ENCODE results near the gene SLITRK3.

Gene SLITRK3

GRCh38 chr3:165225604-165226003 is 29.4 kb upstream of the SLITRK3 start:
- H3F3A ChIP-seq (ENCODE audit: insufficient read depth): no peaks in the 10 kb centered on the region
- no peak overlapping the region for H3K4me3 ChIP-seq (ENCODE audit: insufficient read depth, low read length, poor library complexity, severe bottlenecking)
- H3K9ac ChIP-seq (ENCODE audit: low read length): no peak overlapping the region
- TF ChIP-seq EZH2phosphoT487 (conservative IDR thresholded peaks at IDR 0.05; ENCODE audit: low read length): no peak
- TF ChIP-seq, protein P1, sequence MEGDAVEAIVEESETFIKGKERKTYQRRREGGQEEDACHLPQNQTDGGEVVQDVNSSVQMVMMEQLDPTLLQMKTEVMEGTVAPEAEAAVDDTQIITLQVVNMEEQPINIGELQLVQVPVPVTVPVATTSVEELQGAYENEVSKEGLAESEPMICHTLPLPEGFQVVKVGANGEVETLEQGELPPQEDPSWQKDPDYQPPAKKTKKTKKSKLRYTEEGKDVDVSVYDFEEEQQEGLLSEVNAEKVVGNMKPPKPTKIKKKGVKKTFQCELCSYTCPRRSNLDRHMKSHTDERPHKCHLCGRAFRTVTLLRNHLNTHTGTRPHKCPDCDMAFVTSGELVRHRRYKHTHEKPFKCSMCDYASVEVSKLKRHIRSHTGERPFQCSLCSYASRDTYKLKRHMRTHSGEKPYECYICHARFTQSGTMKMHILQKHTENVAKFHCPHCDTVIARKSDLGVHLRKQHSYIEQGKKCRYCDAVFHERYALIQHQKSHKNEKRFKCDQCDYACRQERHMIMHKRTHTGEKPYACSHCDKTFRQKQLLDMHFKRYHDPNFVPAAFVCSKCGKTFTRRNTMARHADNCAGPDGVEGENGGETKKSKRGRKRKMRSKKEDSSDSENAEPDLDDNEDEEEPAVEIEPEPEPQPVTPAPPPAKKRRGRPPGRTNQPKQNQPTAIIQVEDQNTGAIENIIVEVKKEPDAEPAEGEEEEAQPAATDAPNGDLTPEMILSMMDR (IDR thresholded peaks at IDR 0.05; ENCODE audit: insufficient read depth, low read length, poor library complexity, severe bottlenecking): no peak
- no peak overlapping the region for H2AFZ ChIP-seq (ENCODE audit: low read depth, low read length, severe bottlenecking)
- no peak overlapping the region for H3K27ac ChIP-seq (ENCODE audit: low read depth, low read length)
- no peaks in the 10 kb centered on the region for H3K9me2 ChIP-seq (replicated peaks; ENCODE audit: insufficient read depth, low read length)
- H3K9me3 ChIP-seq (ENCODE audit: insufficient read depth, low read length): no peaks in the 10 kb centered on the region
- H3K79me2 ChIP-seq (ENCODE audit: insufficient read depth, low read length): no peaks in the 10 kb centered on the region
- H3K27me3 ChIP-seq (ENCODE audit: low read length): no peaks in the 10 kb centered on the region
- no peaks in the 10 kb centered on the region for H3K36me3 ChIP-seq (ENCODE audit: low read length)
- H4K20me1 ChIP-seq (ENCODE audit: low read depth, low read length): no peaks in the 10 kb centered on the region
- no peak overlapping the region for H3K4me2 ChIP-seq (ENCODE audit: low read depth, low read length, poor library complexity, severe bottlenecking)

DNA sequence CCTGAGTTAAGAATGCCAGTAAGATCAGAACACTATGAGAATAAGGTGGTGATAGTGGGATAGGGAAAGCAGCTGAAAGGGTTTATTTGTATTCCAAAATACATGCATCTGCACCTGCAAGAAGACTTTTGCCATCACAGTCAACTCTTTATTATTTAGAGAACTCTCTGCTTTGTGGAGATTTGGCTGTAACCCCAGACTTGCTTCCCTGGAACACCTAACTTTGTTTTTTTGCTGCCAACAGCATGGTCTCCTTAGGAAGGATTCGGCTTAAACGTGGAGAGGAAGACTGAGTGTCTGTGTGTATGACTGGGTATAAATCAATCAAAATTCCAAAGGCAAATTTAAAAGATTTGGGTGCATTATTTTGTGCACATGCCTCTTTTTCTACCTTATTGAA is 21.6 kb upstream of the SLITRK3 start:
- Histone ChIP-seq H3K9me2 (replicated peaks; ENCODE audit: insufficient read depth, low read length) (no peaks in the 10 kb centered on the region), H3K9ac (ENCODE audit: low read length) (no peak overlapping the region), H3K36me3 (ENCODE audit: low read length) (no peaks in the 10 kb centered on the region), H3K9me3 (ENCODE audit: insufficient read depth, low read length) (no peaks in the 10 kb centered on the region), H3F3A (ENCODE audit: insufficient read depth) (no peaks in the 10 kb centered on the region), H3K4me2 (ENCODE audit: low read depth, low read length, poor library complexity, severe bottlenecking) (no peak overlapping the region), H4K20me1 (ENCODE audit: low read depth, low read length) (no peaks in the 10 kb centered on the region), H3K4me3 (ENCODE audit: insufficient read depth, low read length, poor library complexity, severe bottlenecking) (no peak overlapping the region), H2AFZ (ENCODE audit: low read depth, low read length, severe bottlenecking) (no peak overlapping the region), H3K27me3 (ENCODE audit: low read length) (no peaks in the 10 kb centered on the region), H3K27ac (ENCODE audit: low read depth, low read length) (no peak overlapping the region), H3K79me2 (ENCODE audit: insufficient read depth, low read length) (no peaks in the 10 kb centered on the region)
- no peak for TF ChIP-seq EZH2phosphoT487 (conservative IDR thresholded peaks at IDR 0.05; ENCODE audit: low read length)
- TF ChIP-seq, protein P1 (IDR thresholded peaks at IDR 0.05; ENCODE audit: insufficient read depth, low read length, poor library complexity, severe bottlenecking): no peak

DNA sequence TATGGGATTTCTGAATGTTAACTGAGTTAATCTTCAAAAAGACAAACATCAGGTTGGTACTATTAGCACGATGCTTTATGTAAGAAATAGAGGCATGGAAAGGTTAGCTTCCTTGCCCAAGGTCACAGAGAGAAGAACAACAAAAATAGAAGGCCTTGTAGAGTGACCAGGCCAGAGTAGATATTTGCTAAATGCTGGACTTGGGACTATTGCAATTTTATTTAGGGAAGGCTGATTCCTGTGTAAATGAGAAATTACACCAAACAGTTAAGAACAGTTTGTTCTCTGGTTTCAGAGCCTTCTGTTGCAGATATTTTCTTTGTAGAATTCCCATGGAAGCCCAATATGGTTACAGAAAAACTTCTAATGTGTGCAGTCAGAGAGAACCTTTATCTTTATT is 16.4 kb upstream of the SLITRK3 start:
- Histone ChIP-seq H3K36me3 (ENCODE audit: low read length) (no peaks in the 10 kb centered on the region), H3K27me3 (ENCODE audit: low read length) (no peaks in the 10 kb centered on the region), H3K27ac (ENCODE audit: low read depth, low read length) (no peak overlapping the region), H3K4me2 (ENCODE audit: low read depth, low read length, poor library complexity, severe bottlenecking) (no peak overlapping the region), H3K4me3 (ENCODE audit: insufficient read depth, low read length, poor library complexity, severe bottlenecking) (no peak overlapping the region), H3F3A (ENCODE audit: insufficient read depth) (no peaks in the 10 kb centered on the region), H2AFZ (ENCODE audit: low read depth, low read length, severe bottlenecking) (no peak overlapping the region), H4K20me1 (ENCODE audit: low read depth, low read length) (no peaks in the 10 kb centered on the region), H3K9me2 (replicated peaks; ENCODE audit: insufficient read depth, low read length) (no peaks in the 10 kb centered on the region), H3K9ac (ENCODE audit: low read length) (no peak overlapping the region), H3K79me2 (ENCODE audit: insufficient read depth, low read length) (no peaks in the 10 kb centered on the region), H3K9me3 (ENCODE audit: insufficient read depth, low read length) (no peaks in the 10 kb centered on the region)
- no peak for TF ChIP-seq EZH2phosphoT487 (conservative IDR thresholded peaks at IDR 0.05; ENCODE audit: low read length)
- TF ChIP-seq, protein P1 (IDR thresholded peaks at IDR 0.05; ENCODE audit: insufficient read depth, low read length, poor library complexity, severe bottlenecking): no peak
